ENCODE measurements around the gene MAST2. TPM values are rescaled to one million over a fixed set of nuclear protein-coding genes. Genes with fewer than 3 reads are reported as not detected.

MAST2 gene
- total and polyA plus RNA-seq, 2 of the 13 experiments (the other 11 are each of a cell fraction or from before 2014, with no cell fraction given): 15.3 to 23.0 TPM

- TF ChIP-seq MAZ (IDR thresholded peaks at IDR 0.05; ENCODE audit: borderline replicate concordance, low read depth, low read length): no peak
- peak; percentile 57 for TF ChIP-seq MAZ (CRISPR knock-in tag; IDR thresholded peaks at IDR 0.05; ENCODE audit: low read depth)
- 0 out of 2 replicates have a peak, but pooled peaks have one; percentile 52 for TF ChIP-seq CCDC6 (CRISPR knock-in tag; IDR thresholded peaks at IDR 0.05)
- no peak for TF ChIP-seq NFKB2 (CRISPR knock-in tag; IDR thresholded peaks at IDR 0.05; ENCODE audit: borderline replicate concordance)
- TF ChIP-seq UBTF (CRISPR knock-in tag; IDR thresholded peaks at IDR 0.05): peak; percentile 35; the same call in 1 of the 2 replicates
- TF ChIP-seq ZNF234 (CRISPR knock-in tag; conservative IDR thresholded peaks at IDR 0.05): no peak
- TF ChIP-seq ETV6 (CRISPR knock-in tag; conservative IDR thresholded peaks at IDR 0.05): no peak
- peak; percentile 20; the same call in 1 of the 2 replicates for TF ChIP-seq SP5 (CRISPR knock-in tag; IDR thresholded peaks at IDR 0.05; ENCODE audit: borderline replicate concordance, low read depth)
- peak; percentile 69 for TF ChIP-seq POLR2G (IDR thresholded peaks at IDR 0.05; ENCODE audit: low read depth, low read length)
- TF ChIP-seq ZNF550 (CRISPR knock-in tag; IDR thresholded peaks at IDR 0.05; ENCODE audit: borderline replicate concordance): no peak
- TF ChIP-seq SIN3A (IDR thresholded peaks at IDR 0.05; ENCODE audit: borderline replicate concordance, low read depth, low read length): peak; percentile 40; the same call in 1 of the 2 replicates
- peak; percentile 75; the same call in 1 of the 2 replicates for TF ChIP-seq TFDP1 (CRISPR knock-in tag; IDR thresholded peaks at IDR 0.05; ENCODE audit: borderline replicate concordance)
- TF ChIP-seq ZNF431 (CRISPR knock-in tag; IDR thresholded peaks at IDR 0.05; ENCODE audit: borderline replicate concordance, low read depth): 0 out of 2 replicates have a peak, but pooled peaks have one; percentile 38
- no peak for TF ChIP-seq BORCS8-MEF2B (CRISPR knock-in tag; IDR thresholded peaks at IDR 0.05)
- 0 out of 2 replicates have a peak, but pooled peaks have one; percentile 21 for TF ChIP-seq ZIK1 (CRISPR knock-in tag; IDR thresholded peaks at IDR 0.05; ENCODE audit: borderline replicate concordance, low read depth)
- peak; percentile 23; the same call in 1 of the 2 replicates for TF ChIP-seq DMAP1 (CRISPR knock-in tag; IDR thresholded peaks at IDR 0.05)
- TF ChIP-seq SAP130 (CRISPR knock-in tag; IDR thresholded peaks at IDR 0.05; ENCODE audit: low read depth): peak; percentile 9
- peak; percentile 53 for TF ChIP-seq ZFX (CRISPR knock-in tag; IDR thresholded peaks at IDR 0.05; ENCODE audit: low read depth)
- peak; percentile 46; the same call in 1 of the 2 replicates for TF ChIP-seq ZNF441 (CRISPR knock-in tag; IDR thresholded peaks at IDR 0.05; ENCODE audit: borderline replicate concordance)
- 0 out of 2 replicates have a peak, but pooled peaks have one; percentile 49 for TF ChIP-seq KDM5B (CRISPR knock-in tag; IDR thresholded peaks at IDR 0.05; ENCODE audit: borderline replicate concordance)
- TF ChIP-seq ZNF607 (CRISPR knock-in tag; IDR thresholded peaks at IDR 0.05; ENCODE audit: borderline replicate concordance): no peak
- no peak for TF ChIP-seq ZMAT5 (CRISPR knock-in tag; IDR thresholded peaks at IDR 0.05; ENCODE audit: borderline replicate concordance, low read depth)
- TF ChIP-seq SKI (IDR thresholded peaks at IDR 0.05; ENCODE audit: partially characterized antibody): peak; percentile 38
- peak; percentile 65 for TF ChIP-seq PHF8 (CRISPR knock-in tag; IDR thresholded peaks at IDR 0.05)
Observed at GRCh38 chr1:45803299-45803780, at the start of gene MAST2 (continued).

Data from HepG2 (cell line).